Tibial nerve (tissue), 4 donors: ENCODE data around the gene SERPINA3. TPM values are rescaled to one million over a fixed set of nuclear protein-coding genes. Genes with fewer than 3 reads are reported as not detected.

Source experiments
- DNase-seq, 2 donors: peaks; one replicate each; pipeline ENCODE4 v3.0.0-alpha.2; 2019; ENCODE audit warnings: low spot score in 2 of 2
- H3K27ac ChIP-seq, 4 donors: fragments of 200-600 bp; sonication (generic) in 3 of 4; one replicate each; pipeline ENCODE4 v1.5.1; 2017 to 2019; ENCODE audit warnings: mild to moderate bottlenecking in 1 of 4
- H3K27me3 ChIP-seq, 2 donors: fragments of 200-600 bp; sonication (generic) in 1 of 2; one replicate each; pipeline versions ENCODE4 v1.5.1 to v1.6.0; 2017 to 2019
- H3K36me3 ChIP-seq, 3 donors: fragments of 200-600 bp; sonication (generic); one replicate each; pipeline ENCODE4 v1.5.1; 2018 to 2019
- H3K4me1 ChIP-seq, 4 donors: fragments of 200-600 bp; sonication (generic) in 3 of 4; one replicate each; pipeline ENCODE4 v1.5.1; 2017 to 2019
- H3K4me3 ChIP-seq, 4 donors: fragments of 200-600 bp; sonication (generic) in 3 of 4; one replicate each; pipeline ENCODE4 v1.5.1; 2017 to 2019; ENCODE audit warnings: mild to moderate bottlenecking in 1 of 4, moderate library complexity in 1 of 4
- H3K9me3 ChIP-seq, 4 donors: fragments of 200-600 bp; sonication (generic) in 3 of 4; one replicate each; pipeline ENCODE4 v1.5.1; 2017 to 2019
- EP300 ChIP-seq, 2 donors: sonication (generic); formaldehyde crosslinking; IDR thresholded peaks; one replicate each; pipeline ENCODE4 v1.6.1; 2017; ENCODE audit warnings: antibody characterized with exemption in 2 of 2, mild to moderate bottlenecking in 1 of 2
- POLR2A ChIP-seq, 2 donors: fragments of 450-650 bp; IDR thresholded peaks; one replicate each; pipeline ENCODE4 v1.6.1; 2017; ENCODE audit warnings: antibody characterized with exemption in 2 of 2, mild to moderate bottlenecking in 2 of 2, moderate library complexity in 2 of 2
- WGBS, 2 donors: methylation state at CpG; one replicate each; pipeline ENCODE4 v1.1.5; 2018; 5-methylcytosine and 5-hydroxymethylcytosine counted together
- total RNA-seq, 4 donors: library from RNA; depleted of rRNA; stranded (reverse); fragments of >200 nt; gene quantifications; one replicate each; pipeline ENCODE4 v1.1.0, GENCODE V29; 2016
- TF ChIP-seq, protein P1 (sequence below), 5 experiments: fragments of 200-600 bp in 3 of 5; fragments of 450-650 bp in 2 of 5; sonication (generic) in 3 of 5; IDR thresholded peaks; one replicate each; pipeline ENCODE4 v1.5.1; 2016 to 2019; ENCODE audit warnings: antibody characterized with exemption in 5 of 5, mild to moderate bottlenecking in 3 of 5, moderate library complexity in 2 of 5

Gene SERPINA3
- total RNA-seq, 4 donors from 2014 or later = 85.0 to 339 (median 171) TPM

DNA sequence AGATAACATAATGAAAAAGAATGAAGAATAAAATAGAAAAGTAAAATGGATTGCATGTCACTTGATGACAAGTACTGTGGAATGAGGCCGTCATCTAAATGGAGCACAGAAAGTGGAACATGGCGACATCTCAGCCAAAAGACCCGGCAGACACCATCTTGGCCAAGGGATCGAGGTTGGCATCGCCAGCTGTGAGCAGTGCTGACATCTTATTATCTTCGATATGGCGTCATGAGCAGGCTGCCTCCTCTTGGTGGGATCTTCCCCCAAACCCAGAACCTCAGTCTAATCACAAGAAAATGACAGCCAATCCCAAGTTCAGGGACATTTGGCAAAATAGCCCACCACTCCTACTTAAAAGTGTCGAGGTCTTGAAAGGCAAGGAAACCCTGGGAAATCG lies 15.8 kb upstream of the SERPINA3 start:
- Histone ChIP-seq H3K36me3 (no peaks in the 10 kb centered on the region), H3K4me1 (peaks cover 0 to 35% (median 30%) of the 10 kb centered on the region in 4 donors), H3K9me3 (no peaks in the 10 kb centered on the region), H3K27me3 (no peaks in the 10 kb centered on the region), H3K27ac (no peak overlapping the region), H3K4me3 (no peak overlapping the region)
- DNase-seq = no peak
- TF ChIP-seq EP300 (IDR thresholded peaks at IDR 0.05) (no peak), POLR2A (IDR thresholded peaks at IDR 0.05) (no peak)
- TF ChIP-seq, protein P1, sequence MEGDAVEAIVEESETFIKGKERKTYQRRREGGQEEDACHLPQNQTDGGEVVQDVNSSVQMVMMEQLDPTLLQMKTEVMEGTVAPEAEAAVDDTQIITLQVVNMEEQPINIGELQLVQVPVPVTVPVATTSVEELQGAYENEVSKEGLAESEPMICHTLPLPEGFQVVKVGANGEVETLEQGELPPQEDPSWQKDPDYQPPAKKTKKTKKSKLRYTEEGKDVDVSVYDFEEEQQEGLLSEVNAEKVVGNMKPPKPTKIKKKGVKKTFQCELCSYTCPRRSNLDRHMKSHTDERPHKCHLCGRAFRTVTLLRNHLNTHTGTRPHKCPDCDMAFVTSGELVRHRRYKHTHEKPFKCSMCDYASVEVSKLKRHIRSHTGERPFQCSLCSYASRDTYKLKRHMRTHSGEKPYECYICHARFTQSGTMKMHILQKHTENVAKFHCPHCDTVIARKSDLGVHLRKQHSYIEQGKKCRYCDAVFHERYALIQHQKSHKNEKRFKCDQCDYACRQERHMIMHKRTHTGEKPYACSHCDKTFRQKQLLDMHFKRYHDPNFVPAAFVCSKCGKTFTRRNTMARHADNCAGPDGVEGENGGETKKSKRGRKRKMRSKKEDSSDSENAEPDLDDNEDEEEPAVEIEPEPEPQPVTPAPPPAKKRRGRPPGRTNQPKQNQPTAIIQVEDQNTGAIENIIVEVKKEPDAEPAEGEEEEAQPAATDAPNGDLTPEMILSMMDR (IDR thresholded peaks at IDR 0.05) = no peak
- WGBS, 2 donors = 83 to 92% methylated on average over 9 of the region's 9 CpGs

- Histone ChIP-seq H3K27me3 (no peaks in the 10 kb centered on the region), H3K36me3 (no peaks in the 10 kb centered on the region), H3K4me1 (peaks cover 0 to 49% (median 42%) of the 10 kb centered on the region in 4 donors), H3K4me3 (no peak overlapping the region), H3K27ac (peak overlapping the region in 1 of 4 donors; percentile 81), H3K9me3 (no peaks in the 10 kb centered on the region)
- no peak for DNase-seq
- WGBS, 2 donors = 82% methylated on average over 5 of the region's 5 CpGs
- no peak for TF ChIP-seq POLR2A (IDR thresholded peaks at IDR 0.05)
- TF ChIP-seq, protein P1 (IDR thresholded peaks at IDR 0.05) = no peak
- TF ChIP-seq EP300 (IDR thresholded peaks at IDR 0.05) = no peak
Measured at GRCh38 chr14:94597788-94598187, 14.4 kb upstream of the SERPINA3 start.

- Histone ChIP-seq H3K27me3 (no peaks in the 10 kb centered on the region), H3K4me1 (peaks cover 0 to 53% (median 43%) of the 10 kb centered on the region in 4 donors), H3K27ac (peak overlapping the region; percentile 69 to 90 (median 77)), H3K9me3 (no peaks in the 10 kb centered on the region), H3K36me3 (no peaks in the 10 kb centered on the region), H3K4me3 (no peak overlapping the region)
- TF ChIP-seq POLR2A (IDR thresholded peaks at IDR 0.05) (no peak), EP300 (IDR thresholded peaks at IDR 0.05) (no peak)
- TF ChIP-seq, protein P1 (IDR thresholded peaks at IDR 0.05) = no peak
- no peak for DNase-seq
- 54 to 58% methylated on average over 7 of the region's 7 CpGs for WGBS, 2 donors
Measured at GRCh38 chr14:94598506-94598815, 13.7 kb upstream of the SERPINA3 start.

DNA sequence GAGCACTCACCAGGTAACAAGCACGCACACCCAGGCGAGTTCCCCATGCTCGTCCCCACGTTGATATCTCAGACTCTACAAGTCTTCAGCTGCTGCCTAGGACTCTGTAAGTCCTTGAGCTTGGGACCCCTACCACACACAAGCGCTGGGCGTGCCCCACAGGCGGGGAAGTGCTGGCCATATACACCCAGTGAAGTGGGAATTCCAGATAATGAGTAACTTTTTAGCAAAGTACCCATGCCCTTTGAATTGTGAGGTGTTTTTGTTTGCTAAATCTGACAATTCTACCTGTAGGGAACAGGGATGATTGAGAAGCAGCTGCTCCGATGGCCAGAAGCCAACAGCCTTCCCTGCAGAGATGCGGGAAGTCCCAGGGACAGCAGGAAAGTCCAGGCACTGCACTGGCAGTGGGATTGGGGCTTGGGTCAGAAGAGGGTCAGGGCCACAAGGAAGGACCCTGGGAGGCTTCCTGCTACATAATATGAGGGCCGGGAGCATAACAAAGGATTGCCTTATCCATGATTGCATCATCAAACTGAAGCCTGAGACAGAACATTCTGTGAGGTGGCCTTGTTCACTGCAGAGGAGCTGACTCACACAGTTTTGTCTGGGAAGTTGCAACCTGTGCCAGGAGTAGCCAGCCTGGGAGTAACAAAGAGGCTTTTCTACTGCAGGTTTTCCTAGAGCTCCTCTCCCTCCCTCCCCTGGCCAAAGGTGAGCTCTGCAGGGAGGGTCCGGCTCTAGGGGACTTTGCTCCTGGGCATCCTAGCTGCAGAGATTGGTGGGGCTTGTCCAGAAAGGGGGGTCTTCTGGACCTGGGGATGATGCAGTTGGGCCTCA lies 13.2 kb upstream of the SERPINA3 start:
- H3K27ac ChIP-seq = peak overlapping the region; percentile 73 to 91 (median 78)
- H3K9me3 ChIP-seq = no peaks in the 10 kb centered on the region
- H3K4me1 ChIP-seq = peaks cover 0 to 53% (median 43%) of the 10 kb centered on the region in 4 donors
- no peak overlapping the region for H3K4me3 ChIP-seq
- no peaks in the 10 kb centered on the region for H3K36me3 ChIP-seq
- WGBS, 2 donors = 57 to 61% methylated on average over 11 of the region's 11 CpGs
- DNase-seq = peak; percentile 61 to 79
- TF ChIP-seq, protein P1 (IDR thresholded peaks at IDR 0.05) = peak in 4 of 5 experiments; percentile 16 to 45 (median 26)
- TF ChIP-seq EP300 (IDR thresholded peaks at IDR 0.05) (peak; percentile 82 to 97), POLR2A (IDR thresholded peaks at IDR 0.05) (no peak)
- H3K27me3 ChIP-seq = no peaks in the 10 kb centered on the region

DNA sequence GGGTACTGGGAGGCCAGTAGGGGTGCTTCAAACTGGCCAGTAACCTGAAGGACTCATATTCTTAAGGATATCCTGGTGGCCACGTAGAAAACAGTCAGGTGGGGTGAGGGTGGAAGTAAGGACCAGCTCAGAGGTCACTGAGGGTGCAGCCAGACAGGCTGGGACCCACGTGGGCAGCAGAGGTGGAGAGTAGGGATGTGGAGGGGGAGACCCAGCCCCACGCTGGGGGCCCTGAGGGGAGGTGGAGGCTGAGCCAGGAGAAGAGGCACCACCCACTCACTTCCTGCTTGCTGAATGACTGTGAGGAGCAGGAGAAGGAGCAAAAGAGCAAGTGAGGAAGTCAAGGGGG lies 12.6 kb upstream of the SERPINA3 start:
- 31 to 37% methylated on average over 3 of the region's 3 CpGs for WGBS, 2 donors
- no peaks in the 10 kb centered on the region for H3K9me3 ChIP-seq
- H3K4me1 ChIP-seq = peaks cover 0 to 58% (median 41%) of the 10 kb centered on the region in 4 donors
- TF ChIP-seq, protein P1 (IDR thresholded peaks at IDR 0.05) = peak in 1 of 5 experiments; percentile 3
- no peak for TF ChIP-seq EP300 (IDR thresholded peaks at IDR 0.05)
- DNase-seq = no peak
- no peak overlapping the region for H3K4me3 ChIP-seq
- H3K27me3 ChIP-seq = no peaks in the 10 kb centered on the region
- no peaks in the 10 kb centered on the region for H3K36me3 ChIP-seq
- peak overlapping the region; percentile 73 to 91 (median 78) for H3K27ac ChIP-seq
